Measurements from ENCODE around the gene KCNK17.

- TF ChIP-seq CTCF (IDR thresholded peaks at IDR 0.05) (no peak), POLR2A (IDR thresholded peaks at IDR 0.05) (no peak)
Measured at GRCh38 chr6:39353698-39354315, 39.6 kb upstream of the KCNK17 start.
